HUES6 (cell line): Measurements from ENCODE around the gene VPS50.

Experiments
- H3K27ac ChIP-seq: 2 replicates; pipeline ENCODE4 v1.7.0; 2013; ENCODE audit warnings: low read depth, mild to moderate bottlenecking, low read length, inconsistent platforms
- H3K27me3 ChIP-seq: 2 replicates; pipeline ENCODE4 v1.6.1; 2013; ENCODE audit warnings: low read length; ENCODE audit not compliant: control insufficient read depth, insufficient read depth
- H3K36me3 ChIP-seq: 2 replicates; pipeline ENCODE4 v1.6.1; 2013; ENCODE audit warnings: low read length; ENCODE audit not compliant: control insufficient read depth, insufficient read depth
- H3K4me1 ChIP-seq: 2 replicates; pipeline ENCODE4 v1.6.1; 2013; ENCODE audit warnings: low read length; ENCODE audit not compliant: control insufficient read depth, insufficient read depth
- H3K4me3 ChIP-seq: 2 replicates; pipeline ENCODE4 v1.5.1; 2013; ENCODE audit warnings: low read depth, low read length
- H3K9ac ChIP-seq: one replicate; pipeline ENCODE4 v1.6.1; 2013; ENCODE audit warnings: mild to moderate bottlenecking, low read length
- H3K9me3 ChIP-seq: 2 replicates; pipeline ENCODE4 v1.6.1; 2013; ENCODE audit warnings: low read depth, low read length; ENCODE audit not compliant: control insufficient read depth, insufficient read depth

VPS50 gene

GRCh38 chr7:93231799-93232672, at the start of gene VPS50:
VPS50 (plus strand) TSS chr7:93232366; CDS start chr7:93232468, 102 bp downstream.
- Histone ChIP-seq H3K9me3 (no peaks in the 10 kb centered on the region), H3K27ac (no peak within 1 kb of the TSS), H3K9ac (peak within 1 kb of the TSS; percentile 69), H3K36me3 (no peaks in the 10 kb centered on the region), H3K4me3 (peak within 1 kb of the TSS; percentile 96), H3K4me1 (0 out of 2 replicates have a peak, but pooled peaks cover 4% of the 10 kb centered on the region), H3K27me3 (no peaks in the 10 kb centered on the region)

DNA sequence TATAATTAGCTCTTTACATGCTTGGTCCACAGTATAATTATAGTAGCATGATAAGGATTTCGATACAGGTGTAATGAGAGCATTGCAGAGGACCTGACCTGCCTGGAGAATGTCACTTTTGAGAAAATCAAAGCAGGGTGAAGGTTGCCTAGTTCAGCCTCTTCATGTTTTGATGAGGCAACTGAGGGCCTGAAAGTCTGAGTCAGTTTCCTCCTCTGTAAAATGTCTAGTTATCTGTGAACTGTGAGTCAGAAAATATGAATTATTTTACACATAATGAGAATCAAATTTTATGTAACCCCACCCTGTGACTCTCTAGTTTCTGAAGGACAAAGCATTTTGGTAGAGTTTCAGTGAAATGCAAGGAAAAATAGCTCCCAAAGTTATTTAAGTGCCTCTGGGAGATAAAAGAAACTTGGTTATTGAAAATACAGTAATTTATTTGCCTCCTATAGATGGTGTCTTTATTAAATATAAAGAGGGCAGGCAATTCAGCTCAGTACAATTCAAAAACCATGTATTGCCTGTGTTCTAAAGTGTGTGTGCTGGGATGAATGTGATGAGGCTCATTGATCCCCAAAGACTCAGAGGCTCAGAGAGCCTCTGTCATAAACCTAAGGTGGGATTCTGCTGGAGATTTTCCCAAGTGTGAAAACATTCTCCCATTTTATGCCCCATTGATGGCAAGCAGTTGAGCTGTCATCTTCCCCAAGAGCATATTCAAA, 46.7 kb upstream of the VPS50 start:
- Histone ChIP-seq H3K27ac (no peak overlapping the region), H3K36me3 (no peaks in the 10 kb centered on the region), H3K9ac (no peak overlapping the region), H3K4me1 (no peaks in the 10 kb centered on the region), H3K27me3 (peaks cover 30% of the 10 kb centered on the region), H3K4me3 (no peak overlapping the region), H3K9me3 (no peaks in the 10 kb centered on the region)

DNA sequence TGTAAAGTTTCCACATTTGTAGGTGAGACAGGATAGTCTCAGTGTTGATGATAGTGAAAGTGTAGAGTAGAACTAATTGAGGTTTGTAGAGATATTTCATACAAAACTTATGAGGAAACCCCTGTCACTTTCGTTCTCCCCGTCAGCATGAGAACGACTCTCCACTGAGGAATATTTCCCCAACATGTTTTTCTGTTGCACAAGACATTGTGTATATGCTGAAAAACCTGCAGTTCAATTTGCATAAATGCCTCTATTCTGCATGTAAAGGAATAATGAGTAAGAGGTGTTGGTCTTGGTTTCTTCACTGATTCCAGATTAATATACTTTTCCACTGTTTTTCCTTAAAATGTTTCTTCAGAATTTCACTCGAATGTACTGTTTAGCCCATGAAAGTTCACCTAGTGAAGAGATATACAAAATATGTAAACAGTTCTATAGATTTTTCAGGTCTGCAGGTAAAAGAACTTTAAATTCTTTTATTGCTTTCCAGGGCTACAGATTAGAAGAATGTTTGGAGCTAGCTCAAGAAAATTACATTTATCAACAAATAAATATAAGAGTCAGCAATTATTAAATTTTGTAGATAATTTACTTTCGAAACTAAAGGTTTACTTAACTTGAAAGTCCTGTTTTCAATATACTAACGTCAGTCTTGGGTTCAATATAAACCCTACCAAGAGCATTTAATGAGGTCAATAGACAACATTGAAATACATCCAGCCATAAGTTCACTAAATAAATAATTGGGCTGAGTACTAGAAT, 43.1 kb upstream of the VPS50 start:
- Histone ChIP-seq H3K4me3 (no peak overlapping the region), H3K9me3 (no peaks in the 10 kb centered on the region), H3K27ac (no peak overlapping the region)

GRCh38 chr7:93194386-93194785, 37.8 kb upstream of the VPS50 start:
- no peaks in the 10 kb centered on the region for H3K9me3 ChIP-seq
- no peak overlapping the region for H3K9ac ChIP-seq
- no peak overlapping the region for H3K27ac ChIP-seq
- H3K4me3 ChIP-seq, result no peak overlapping the region
- no peaks in the 10 kb centered on the region for H3K36me3 ChIP-seq
- peaks cover 30% of the 10 kb centered on the region for H3K27me3 ChIP-seq
- no peaks in the 10 kb centered on the region for H3K4me1 ChIP-seq

More for the DNA sequence above, 43.1 kb upstream of the VPS50 start:
- Histone ChIP-seq H3K27me3 (peaks cover 56% of the 10 kb centered on the region), H3K36me3 (no peaks in the 10 kb centered on the region), H3K9ac (no peak overlapping the region), H3K4me1 (no peaks in the 10 kb centered on the region)

DNA sequence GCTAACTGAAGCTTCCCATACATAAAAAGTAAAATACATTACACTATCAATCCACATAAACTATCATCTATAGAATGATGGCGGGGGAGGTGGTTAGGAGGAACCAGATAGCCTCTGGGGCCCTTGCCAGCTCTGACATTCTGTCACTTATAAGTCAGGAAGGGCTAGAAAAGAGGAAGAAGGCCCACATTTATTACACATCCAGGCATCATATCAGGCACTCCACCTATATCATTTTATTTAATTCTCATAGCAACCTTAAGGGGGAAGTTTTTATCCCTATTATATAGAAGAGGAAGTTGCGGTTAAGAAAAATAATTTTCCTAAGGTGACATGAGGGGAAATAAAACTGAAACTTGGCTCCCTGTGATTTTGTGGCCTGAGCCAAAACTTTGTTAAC, 35.8 kb upstream of the VPS50 start:
- Histone ChIP-seq H3K27me3 (peaks cover 24% of the 10 kb centered on the region), H3K36me3 (no peaks in the 10 kb centered on the region), H3K4me3 (no peak overlapping the region), H3K9me3 (no peaks in the 10 kb centered on the region), H3K9ac (no peak overlapping the region), H3K4me1 (no peaks in the 10 kb centered on the region), H3K27ac (no peak overlapping the region)

- H3K4me3 ChIP-seq, result no peak overlapping the region
- no peaks in the 10 kb centered on the region for H3K9me3 ChIP-seq
- no peaks in the 10 kb centered on the region for H3K4me1 ChIP-seq
- peaks cover 12% of the 10 kb centered on the region for H3K27me3 ChIP-seq
- H3K27ac ChIP-seq, result no peak overlapping the region
- no peak overlapping the region for H3K9ac ChIP-seq
- no peaks in the 10 kb centered on the region for H3K36me3 ChIP-seq
Observed at GRCh38 chr7:93198472-93198871, 33.7 kb upstream of the VPS50 start.

- H3K27ac ChIP-seq, result no peak overlapping the region
Observed at GRCh38 chr7:93202594-93203250, 29.4 kb upstream of the VPS50 start.

GRCh38 chr7:93203496-93203895, 28.7 kb upstream of the VPS50 start:
- no peak overlapping the region for H3K4me3 ChIP-seq
- no peaks in the 10 kb centered on the region for H3K9me3 ChIP-seq
- H3K4me1 ChIP-seq, result no peaks in the 10 kb centered on the region
- no peaks in the 10 kb centered on the region for H3K36me3 ChIP-seq
- peaks cover 29% of the 10 kb centered on the region for H3K27me3 ChIP-seq
- no peak overlapping the region for H3K27ac ChIP-seq
- H3K9ac ChIP-seq, result no peak overlapping the region

More at GRCh38 chr7:93202594-93203250, 29.4 kb upstream of the VPS50 start:
- Histone ChIP-seq H3K9me3 (no peaks in the 10 kb centered on the region), H3K4me1 (no peaks in the 10 kb centered on the region), H3K36me3 (no peaks in the 10 kb centered on the region), H3K4me3 (no peak overlapping the region), H3K27me3 (peaks cover 21% of the 10 kb centered on the region), H3K9ac (no peak overlapping the region)

DNA sequence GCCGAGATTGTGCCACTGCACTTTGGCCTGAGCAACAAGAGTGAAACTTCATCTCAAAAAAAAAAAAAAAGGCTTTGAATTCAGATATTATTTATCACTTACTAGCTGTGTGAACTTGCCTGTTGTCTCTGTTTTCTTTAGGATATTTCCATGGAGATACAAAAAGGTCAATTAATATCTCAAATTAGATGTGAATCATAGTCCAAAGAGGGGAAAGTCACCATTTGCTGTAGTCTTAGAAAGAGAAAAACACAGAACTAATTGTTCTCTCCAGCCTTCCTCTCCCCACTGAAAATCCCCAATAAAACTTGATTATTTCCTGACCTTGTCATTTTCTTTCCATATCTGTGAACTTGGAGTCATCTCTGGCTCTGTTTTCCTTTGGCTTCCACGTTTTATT, 27.1 kb upstream of the VPS50 start:
- no peaks in the 10 kb centered on the region for H3K9me3 ChIP-seq
- H3K27ac ChIP-seq, result no peak overlapping the region
- H3K4me3 ChIP-seq, result no peak overlapping the region
- H3K27me3 ChIP-seq, result peaks cover 30% of the 10 kb centered on the region
- H3K36me3 ChIP-seq, result no peaks in the 10 kb centered on the region
- no peak overlapping the region for H3K9ac ChIP-seq
- no peaks in the 10 kb centered on the region for H3K4me1 ChIP-seq

DNA sequence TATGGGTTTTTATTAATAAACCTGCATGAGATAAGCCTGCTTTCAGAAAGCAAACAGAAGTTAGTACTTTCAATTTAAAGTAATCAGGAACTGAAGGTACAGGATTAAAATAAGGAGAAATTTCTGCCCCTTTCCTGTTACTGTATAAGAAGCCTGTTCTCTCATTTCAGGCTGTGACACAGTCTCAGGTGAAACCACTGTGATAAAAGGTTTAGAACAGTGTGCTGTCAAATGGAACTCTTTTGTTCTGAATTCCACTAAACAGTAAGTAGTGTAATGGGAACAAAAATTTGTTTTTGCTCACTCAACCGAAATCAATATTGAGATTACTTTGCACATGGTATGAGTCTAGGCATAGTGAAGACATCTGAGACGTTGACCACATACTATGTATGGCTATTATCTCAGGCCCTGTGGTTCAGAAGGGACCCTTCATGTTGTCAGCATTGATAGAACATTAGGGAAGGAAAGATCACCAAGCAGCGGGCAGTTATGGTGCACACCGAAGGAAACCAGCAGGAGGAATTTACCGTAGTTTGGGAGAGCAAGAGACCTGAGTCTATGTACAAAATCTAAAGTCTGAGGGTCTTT, 20.8 kb upstream of the VPS50 start:
- Histone ChIP-seq H3K9ac (no peak overlapping the region), H3K4me3 (no peak overlapping the region), H3K9me3 (no peaks in the 10 kb centered on the region), H3K4me1 (no peaks in the 10 kb centered on the region), H3K36me3 (no peaks in the 10 kb centered on the region), H3K27ac (no peak overlapping the region), H3K27me3 (peaks cover 57% of the 10 kb centered on the region)
